Bronchial epithelial cell (primary cell): ENCODE measurements around the gene PSMD1. TPM values are rescaled to one million over a fixed set of nuclear protein-coding genes. Genes with fewer than 3 reads are reported as not detected.

Experiments
- DNase-seq: peaks from one replicate; pipeline ENCODE4 v3.0.0-alpha.2; 2010; ENCODE audit warnings: low read depth
- FAIRE-seq: peaks from 2 replicates; lab custom pipeline; 2011; peaks lifted over from hg19 to GRCh38; lab: Jason Lieb, UNC
- H3K27me3 ChIP-seq: 2 replicates; pipeline ENCODE4 v1.5.1; 2011; ENCODE audit warnings: low read length; ENCODE audit not compliant: control insufficient read depth, insufficient read depth
- H3K36me3 ChIP-seq: 2 replicates; pipeline ENCODE4 v1.5.1; 2011; ENCODE audit warnings: low read length; ENCODE audit not compliant: control insufficient read depth, insufficient read depth
- H3K4me3 ChIP-seq: 2 replicates; pipeline ENCODE4 v1.5.1; 2011; ENCODE audit warnings: mild to moderate bottlenecking, low read depth, low read length, control low read depth
- CTCF ChIP-seq: IDR thresholded peaks from 2 replicates; pipeline ENCODE4 v1.5.1; 2011; ENCODE audit warnings: mild to moderate bottlenecking, moderate library complexity, low read length, control low read depth, inconsistent platforms; ENCODE audit not compliant: insufficient read depth, severe bottlenecking
- total RNA-seq: library from RNA; depleted of rRNA; stranded (reverse); fragments of >200 nt; gene quantifications from 2 replicates; pipeline ENCODE4 v1.2.1, GENCODE V29; 2014

The PSMD1 gene
- total RNA-seq, 1 donor from 2014 or later = 69.5 TPM

GRCh38 chr2:231211486-231211885 lies 154.8 kb downstream of the PSMD1 start:
- Histone ChIP-seq H3K4me3 (no peak overlapping the region), H3K36me3 (peaks cover 3% of the 10 kb centered on the region), H3K27me3 (no peaks in the 10 kb centered on the region)
- DNase-seq (no peak), FAIRE-seq (no peak)
- TF ChIP-seq CTCF = no peak

- no peak for DNase-seq
- no peak overlapping the region for H3K4me3 ChIP-seq
- H3K27me3 ChIP-seq = no peaks in the 10 kb centered on the region
- peaks cover 3% of the 10 kb centered on the region for H3K36me3 ChIP-seq
- no peak for TF ChIP-seq CTCF
- FAIRE-seq = no peak
These were observed 155.7 kb downstream of the PSMD1 start for GRCh38 chr2:231212329-231212845.

- Histone ChIP-seq H3K36me3 (peaks cover 2% of the 10 kb centered on the region), H3K4me3 (no peak overlapping the region), H3K27me3 (no peaks in the 10 kb centered on the region)
- DNase-seq (no peak), FAIRE-seq (no peak)
- TF ChIP-seq CTCF = no peak
These were observed 157.4 kb downstream of the PSMD1 start for GRCh38 chr2:231213931-231214642.

GRCh38 chr2:231218366-231218765 lies 161.7 kb downstream of the PSMD1 start:
- DNase-seq (no peak), FAIRE-seq (no peak)

GRCh38 chr2:231219289-231219688 lies 162.6 kb downstream of the PSMD1 start:
- no peaks in the 10 kb centered on the region for H3K27me3 ChIP-seq
- no peak for TF ChIP-seq CTCF
- H3K4me3 ChIP-seq = no peak overlapping the region
- no peak for DNase-seq
- FAIRE-seq = no peak
- H3K36me3 ChIP-seq = peaks cover 2% of the 10 kb centered on the region

More at GRCh38 chr2:231218366-231218765, 161.7 kb downstream of the PSMD1 start:
- Histone ChIP-seq H3K4me3 (no peak overlapping the region), H3K36me3 (peaks cover 2% of the 10 kb centered on the region), H3K27me3 (no peaks in the 10 kb centered on the region)
- TF ChIP-seq CTCF = no peak
